A673 (cell line): ENCODE data around the gene CEP112. TPM values are rescaled to one million over a fixed set of nuclear protein-coding genes. Genes with fewer than 3 reads are reported as not detected.

ENCODE experiments used
- BruUV-seq: library from RNA; stranded (reverse); fragments of 400-500 nt; replicated peaks from 2 replicates; lab custom pipeline; 2021; lab: Mats Ljungman, UMichigan
- CTCF ChIA-PET: fragments of 300-600 bp; sonication (Branson Sonifier 250); formaldehyde crosslinking; loops from one replicate; lab custom pipeline; 2022; ENCODE audit warnings: antibody characterized with exemption; lab: Charles Lee
- POLR2A ChIA-PET: fragments of 300-600 bp; sonication (Branson Sonifier 250); formaldehyde crosslinking; loops from one replicate; lab custom pipeline; 2022; ENCODE audit warnings: antibody characterized with exemption; ENCODE audit not compliant: low non-redundant PET; lab: Charles Lee
- DNase-seq: peaks from one replicate; pipeline ENCODE4 v3.0.0-alpha.2; 2015; ENCODE audit warnings: low spot score
- H3K27ac ChIP-seq: fragments of 200-600 bp; sonication (generic); 2 replicates; pipeline ENCODE4 v1.5.1; 2016; ENCODE audit warnings: mixed run types, low read depth, mild to moderate bottlenecking, mixed read lengths, antibody characterized with exemption, low read length; ENCODE audit not compliant: poor library complexity, severe bottlenecking
- H3K27me3 ChIP-seq: fragments of 200-600 bp; sonication (generic); replicated peaks from 2 replicates; pipeline ENCODE4 v1.6.1; 2017; ENCODE audit warnings: mixed run types, low read depth, mild to moderate bottlenecking, mixed read lengths, antibody characterized with exemption, low read length; ENCODE audit not compliant: insufficient read depth, poor library complexity
- H3K36me3 ChIP-seq: fragments of 200-600 bp; sonication (generic); 2 replicates; pipeline ENCODE4 v1.6.1; 2016; ENCODE audit warnings: mixed run types, mild to moderate bottlenecking, mixed read lengths, antibody characterized with exemption, low read length; ENCODE audit not compliant: insufficient read depth, poor library complexity, severe bottlenecking
- H3K4me1 ChIP-seq: fragments of 200-600 bp; sonication (generic); 2 replicates; pipeline ENCODE4 v1.6.1; 2017; ENCODE audit warnings: mixed run types, mild to moderate bottlenecking, mixed read lengths, antibody characterized with exemption, low read length; ENCODE audit not compliant: insufficient read depth, poor library complexity, severe bottlenecking
- H3K4me3 ChIP-seq: fragments of 200-600 bp; sonication (generic); 2 replicates; pipeline ENCODE4 v1.5.1; 2016; ENCODE audit warnings: low read depth, mixed run types, mild to moderate bottlenecking, mixed read lengths, low read length; ENCODE audit not compliant: poor library complexity, severe bottlenecking
- H3K9me3 ChIP-seq: fragments of 200-600 bp; sonication (generic); 2 replicates; pipeline ENCODE4 v1.6.1; 2016; ENCODE audit warnings: mixed run types, low read depth, mild to moderate bottlenecking, mixed read lengths, antibody characterized with exemption, low read length; ENCODE audit not compliant: poor library complexity, severe bottlenecking
- CTCF ChIP-seq: fragments of 300-800, 200-600 bp; sonication (generic); conservative IDR thresholded peaks from 2 replicates; pipeline ENCODE4 v1.5.1; 2017; ENCODE audit warnings: low read depth, mild to moderate bottlenecking, antibody characterized with exemption, low read length, moderate library complexity, mixed read lengths
- EZH2 ChIP-seq: fragments of 200-600 bp; sonication (generic); IDR thresholded peaks from 2 replicates; pipeline ENCODE4 v1.6.1; 2017; ENCODE audit warnings: borderline replicate concordance, low read depth, mild to moderate bottlenecking, mixed read lengths, antibody characterized with exemption, low read length; ENCODE audit not compliant: poor library complexity, severe bottlenecking
- intact Hi-C: fragments of 100-400 bp; cut with micrococcal nuclease; formaldehyde crosslinking; loops from one replicate; pipeline ENCODE4 v1.10.0; 2022; ENCODE audit not compliant: unreplicated experiment
- total RNA-seq: library from RNA; stranded (reverse); gene quantifications from 2 replicates; pipeline ENCODE4 v1.2.3, GENCODE V29; 2021

The CEP112 gene
- total RNA-seq, 1 experiment from 2014 or later: 27.2 TPM

- Histone ChIP-seq H3K27me3 (no peaks in the 10 kb centered on the region), H3K36me3 (no peaks in the 10 kb centered on the region), H3K27ac (no peak overlapping the region), H3K4me1 (no peaks in the 10 kb centered on the region), H3K4me3 (no peak overlapping the region), H3K9me3 (no peaks in the 10 kb centered on the region)
- no peak for DNase-seq
- intact Hi-C loops: no loop called here
- CTCF ChIA-PET: no interaction called here
- BruUV-seq: no TSS peak
- TF ChIP-seq EZH2: no peak
- no peak for TF ChIP-seq CTCF
- POLR2A ChIA-PET: no interaction called here
Measured at GRCh38 chr17:65664696-65665095, 527.2 kb downstream of the CEP112 start.

- ChIA-PET CTCF (no interaction called here), POLR2A (no interaction called here)
- H3K27ac ChIP-seq: no peak overlapping the region
- intact Hi-C loops: no loop called here
- no peaks in the 10 kb centered on the region for H3K4me1 ChIP-seq
- TF ChIP-seq CTCF (no peak), EZH2 (no peak)
- no peak for DNase-seq
- no peaks in the 10 kb centered on the region for H3K9me3 ChIP-seq
- H3K27me3 ChIP-seq: no peaks in the 10 kb centered on the region
- H3K4me3 ChIP-seq: no peak overlapping the region
- BruUV-seq: no TSS peak
- no peaks in the 10 kb centered on the region for H3K36me3 ChIP-seq
Measured at GRCh38 chr17:65664266-65664665, 527.7 kb downstream of the CEP112 start.

- BruUV-seq: no TSS peak
- Histone ChIP-seq H3K27me3 (no peaks in the 10 kb centered on the region), H3K36me3 (no peaks in the 10 kb centered on the region), H3K27ac (no peak overlapping the region), H3K4me3 (no peak overlapping the region), H3K9me3 (no peaks in the 10 kb centered on the region), H3K4me1 (no peaks in the 10 kb centered on the region)
- no peak for DNase-seq
- intact Hi-C loops: no loop called here
- POLR2A ChIA-PET: no interaction called here
- TF ChIP-seq CTCF (no peak), EZH2 (no peak)
- CTCF ChIA-PET: no interaction called here
Measured at GRCh38 chr17:65662196-65662595, 529.7 kb downstream of the CEP112 start.
